ENCODE measurements around the gene PMPCA.
"Not testable (repeated sequence)": the region's sequence is repeated elsewhere in the genome, so short reads cannot be mapped to it uniquely, and the experiment has no call there.

The PMPCA gene

GRCh38 chr9:136418182-136419091, 8.0 kb downstream of the PMPCA start:
- FAIRE-seq: no peak

DNA sequence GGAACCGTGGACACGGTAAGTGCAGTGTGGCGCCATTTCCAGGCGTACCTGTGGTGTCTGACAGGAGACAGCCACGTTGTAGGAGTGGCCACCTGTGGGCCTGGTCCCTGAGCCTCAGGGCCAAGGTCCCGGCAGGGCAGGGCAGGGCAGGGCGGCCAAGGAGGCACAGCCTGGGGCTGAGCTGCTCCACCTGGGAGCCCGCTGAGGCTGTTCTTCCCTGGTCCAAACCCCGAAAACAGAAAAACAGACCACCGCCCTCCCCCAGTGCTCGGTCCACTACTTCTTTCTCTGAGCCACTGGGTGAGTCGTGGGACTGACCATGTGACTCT, 8.6 kb downstream of the PMPCA start:
- no peak for FAIRE-seq

GRCh38 chr9:136421791-136422190, 11.3 kb downstream of the PMPCA start:
- no peak for FAIRE-seq

DNA sequence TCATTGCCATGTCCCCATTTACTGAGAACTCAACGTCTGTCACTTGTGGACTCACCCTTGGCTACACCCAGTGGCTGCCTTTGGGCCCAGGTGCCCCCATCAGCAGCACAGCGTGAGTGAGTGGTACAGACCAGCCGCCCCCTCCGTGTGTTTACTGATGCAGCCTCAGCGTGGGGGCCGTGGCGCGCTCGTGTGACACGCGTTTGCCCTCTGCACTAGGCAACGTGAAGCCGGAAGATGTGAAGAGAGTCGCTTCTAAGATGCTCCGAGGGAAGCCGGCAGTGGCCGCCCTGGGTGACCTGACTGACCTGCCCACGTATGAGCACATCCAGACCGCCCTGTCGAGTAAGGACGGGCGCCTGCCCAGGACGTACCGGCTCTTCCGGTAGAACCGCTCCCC, 12.4 kb downstream of the PMPCA start:
- FAIRE-seq: no peak

DNA sequence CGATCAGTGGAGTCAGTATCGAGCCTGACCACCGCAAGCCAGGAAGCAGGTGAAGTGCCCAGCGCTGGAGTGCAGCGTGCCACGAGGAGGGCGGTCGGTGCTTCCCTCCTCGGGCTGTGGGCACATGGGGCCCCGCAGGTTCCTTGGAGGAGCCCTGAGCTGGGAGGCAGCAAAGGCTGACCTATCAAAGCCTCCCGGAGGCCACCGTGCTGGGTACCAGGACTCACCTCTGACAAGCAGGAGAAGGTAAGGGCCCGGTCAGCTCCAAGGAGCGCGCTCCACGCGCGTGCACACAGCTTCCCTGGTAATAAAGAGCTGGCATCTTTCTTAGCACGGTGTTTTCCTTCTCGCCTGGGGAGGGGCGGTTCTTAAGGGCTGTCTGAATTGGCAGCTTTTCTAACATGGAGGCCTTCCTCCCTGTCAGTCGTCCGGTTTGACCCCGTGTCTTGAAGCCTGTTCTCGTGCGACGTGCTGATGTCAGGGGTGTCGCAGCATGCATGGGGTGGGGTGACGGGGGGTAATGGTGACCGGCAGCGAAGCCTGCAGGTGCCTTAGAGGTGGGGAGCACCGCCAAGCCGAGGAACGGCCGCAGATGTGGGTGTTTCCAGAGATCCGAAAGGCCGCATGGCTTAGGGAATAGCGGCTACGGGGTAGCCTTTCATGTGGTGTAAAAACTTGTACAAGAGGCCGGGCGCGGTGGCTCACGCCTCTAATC, 13.1 kb downstream of the PMPCA start:
- FAIRE-seq: no peak

- no peak for FAIRE-seq
Measured at GRCh38 chr9:136424750-136425362, 14.4 kb downstream of the PMPCA start.

DNA sequence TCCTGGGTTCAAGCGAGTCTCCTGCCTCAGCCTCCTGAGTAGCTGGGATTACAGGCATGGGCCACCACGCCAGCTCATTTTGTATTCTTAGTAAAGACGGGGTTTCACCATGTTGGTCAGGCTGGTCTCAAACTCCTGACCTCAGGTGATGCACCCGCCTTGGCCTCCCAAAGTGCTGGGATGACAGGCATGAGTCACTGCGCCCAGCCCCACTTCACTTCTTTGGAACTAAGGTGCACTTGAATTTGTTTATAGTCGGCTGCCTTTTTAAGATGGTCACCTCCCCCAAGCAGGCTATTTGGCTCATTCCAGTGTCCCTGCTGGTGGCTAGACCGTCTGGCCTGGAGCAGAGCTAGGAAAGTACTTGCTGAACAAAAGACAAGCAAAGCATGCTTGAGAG, 14.9 kb downstream of the PMPCA start:
- not testable (repeated sequence) for FAIRE-seq

- FAIRE-seq: no peak
Measured at GRCh38 chr9:136426787-136427186, 16.3 kb downstream of the PMPCA start.

GRCh38 chr9:136429075-136429628, 18.7 kb downstream of the PMPCA start:
- no peak for FAIRE-seq

DNA sequence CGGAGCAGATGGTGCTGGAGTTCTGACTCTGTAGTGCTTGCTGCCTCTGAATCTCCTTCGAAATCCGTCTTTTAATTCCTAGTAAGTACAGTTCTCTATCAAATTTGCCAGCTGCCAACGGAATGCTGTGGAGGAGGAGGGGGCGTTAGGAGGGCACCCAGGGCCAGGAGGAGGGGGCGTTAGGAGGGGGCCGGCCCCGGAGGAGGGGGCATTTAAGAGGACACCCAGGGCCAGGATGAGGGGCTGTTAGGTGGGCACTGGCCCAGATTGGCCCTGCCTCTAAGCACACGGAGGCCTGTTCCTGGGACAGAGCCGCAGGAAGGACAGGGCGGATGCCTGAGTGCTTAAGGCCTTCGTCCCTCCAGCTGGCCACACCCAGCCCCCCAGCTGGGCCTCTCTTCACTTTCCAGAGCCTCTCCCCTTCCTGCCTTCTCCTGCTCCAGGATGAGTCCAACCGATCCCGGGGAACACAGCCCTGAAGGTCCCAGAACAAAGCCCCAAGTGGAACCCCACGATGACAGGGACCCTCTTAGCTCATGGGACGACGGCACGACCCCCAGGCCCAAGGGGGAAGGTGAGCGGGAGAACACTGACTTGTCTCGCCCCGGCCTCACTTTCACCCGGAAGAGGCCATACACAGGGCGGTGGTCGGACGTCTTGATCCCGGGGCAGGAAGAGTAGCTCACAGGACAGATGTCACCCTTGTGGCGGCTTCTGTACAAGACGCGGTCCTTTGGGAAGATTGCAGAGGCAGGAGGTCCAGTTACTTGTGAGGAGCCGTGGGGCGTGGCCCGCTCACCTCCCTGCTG, 19.4 kb downstream of the PMPCA start:
- no peak for FAIRE-seq

DNA sequence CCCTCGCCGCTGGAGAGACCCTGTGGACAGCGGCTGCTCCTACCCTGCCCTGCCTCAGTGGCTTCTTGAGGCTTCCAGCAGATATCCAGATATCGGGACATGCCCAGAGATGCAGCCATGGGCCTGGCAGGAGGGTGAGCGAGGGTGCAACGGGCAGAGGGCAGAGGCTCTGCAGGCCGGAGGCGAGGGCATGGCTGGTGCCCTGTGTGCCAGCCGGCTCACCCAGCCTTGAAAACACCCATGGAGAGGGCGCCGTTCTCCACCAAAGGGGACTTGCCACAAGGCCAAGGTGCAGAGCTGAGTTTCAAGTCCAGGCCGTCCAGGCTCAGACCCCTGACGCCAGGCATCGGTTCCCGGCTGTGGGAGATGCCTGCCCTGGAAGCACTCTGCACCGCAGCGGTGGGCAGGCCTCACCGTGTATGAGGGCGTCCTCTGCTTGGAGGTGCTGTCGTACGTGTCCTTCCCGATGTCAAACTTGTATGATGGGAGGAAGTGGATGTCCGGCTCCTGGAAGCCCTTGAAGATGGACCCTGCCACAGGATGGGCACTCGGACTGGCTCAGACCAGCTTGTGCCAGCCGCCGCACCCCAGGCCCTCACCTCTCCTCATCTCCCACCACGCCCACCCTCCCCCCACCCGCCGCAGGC, 20.3 kb downstream of the PMPCA start:
- no peak for FAIRE-seq

GRCh38 chr9:136431782-136432350, 21.4 kb downstream of the PMPCA start:
- no peak for FAIRE-seq

DNA sequence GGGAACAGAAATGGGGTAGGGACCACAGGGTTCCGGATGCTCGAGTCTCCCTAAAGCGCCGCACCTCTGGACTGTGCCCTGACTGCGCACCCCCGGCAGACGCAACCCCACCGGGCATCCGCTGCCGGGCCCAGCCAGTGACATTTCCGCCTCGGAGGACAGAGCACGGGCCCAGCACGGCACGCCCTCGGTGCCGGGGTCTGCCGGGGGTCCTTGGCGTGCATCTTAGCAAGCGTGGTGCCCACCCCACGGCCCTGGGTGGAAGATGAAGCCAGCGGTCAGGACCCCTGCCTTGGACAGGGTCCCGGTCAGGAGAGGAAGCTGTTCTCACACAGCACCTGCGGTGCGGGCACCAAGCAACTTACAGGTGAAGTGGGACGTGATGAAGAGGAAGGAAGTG, 22.1 kb downstream of the PMPCA start:
- no peak for FAIRE-seq

GRCh38 chr9:136433043-136433715, 22.7 kb downstream of the PMPCA start:
- FAIRE-seq: no peak

DNA sequence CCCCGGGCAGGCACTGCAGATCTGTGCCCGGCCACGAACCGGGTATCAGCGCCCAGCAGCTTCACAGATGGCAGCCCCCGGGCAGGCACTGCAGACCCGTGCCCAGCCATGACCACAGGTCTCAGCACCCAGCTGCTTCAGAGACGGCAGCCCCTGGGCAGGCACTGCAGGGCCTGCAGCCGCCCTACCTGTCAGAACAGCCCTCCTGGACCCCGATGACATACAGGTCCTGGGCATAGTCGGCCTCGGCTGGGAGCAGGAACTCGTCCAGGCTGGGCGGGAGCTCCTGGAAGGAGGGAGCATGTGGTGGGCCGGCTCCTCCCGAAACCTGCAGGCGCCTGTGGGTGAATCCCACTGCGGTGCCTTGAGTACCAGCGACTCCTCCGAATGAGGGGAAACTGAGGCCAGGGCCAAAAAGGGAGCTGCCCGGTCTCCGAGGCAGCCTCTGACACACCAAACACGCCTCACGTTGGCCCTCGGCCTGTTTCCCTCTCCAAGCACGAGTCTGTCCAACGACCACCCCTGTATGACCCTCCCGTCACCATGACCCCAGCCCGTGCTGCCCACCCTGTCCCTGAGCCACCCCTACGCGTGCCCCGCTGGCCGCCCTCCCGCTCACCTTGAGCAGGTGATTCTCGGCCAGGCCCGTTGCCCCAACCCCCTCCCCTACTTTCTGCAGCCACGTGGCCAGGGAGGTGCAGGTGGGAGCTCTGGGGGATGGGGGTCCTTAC, 23.6 kb downstream of the PMPCA start:
- FAIRE-seq: no peak

- FAIRE-seq: no peak
Measured at GRCh38 chr9:136434580-136435169, 24.2 kb downstream of the PMPCA start.

DNA sequence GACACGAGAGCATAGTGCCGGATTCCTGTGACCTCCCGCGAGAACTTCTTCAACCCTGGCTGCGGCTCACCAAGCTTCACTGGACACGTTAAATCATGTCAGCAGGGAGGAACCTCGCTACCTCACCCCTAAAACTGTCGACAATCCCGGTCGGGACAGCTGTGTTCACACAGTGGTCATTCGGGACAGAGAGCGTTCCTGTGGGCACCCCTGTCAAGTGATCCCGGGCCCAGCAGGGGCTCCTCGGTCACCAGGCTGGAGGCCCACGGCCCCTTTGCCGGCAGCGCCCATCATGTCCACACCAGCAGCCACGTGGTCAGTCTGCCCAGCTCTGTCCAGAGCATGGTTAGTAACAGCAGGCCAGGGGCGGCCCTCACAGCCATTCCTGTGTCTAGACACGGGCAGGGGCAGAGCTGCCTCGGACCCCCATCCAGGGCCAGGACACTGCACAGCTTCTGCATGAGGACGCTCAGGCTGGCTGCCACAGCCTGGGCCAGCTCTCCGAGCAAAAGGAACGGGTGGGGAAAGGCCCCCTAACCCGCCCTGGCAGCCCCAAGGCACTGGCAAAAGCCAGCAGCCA, 25.7 kb downstream of the PMPCA start:
- FAIRE-seq: no peak

DNA sequence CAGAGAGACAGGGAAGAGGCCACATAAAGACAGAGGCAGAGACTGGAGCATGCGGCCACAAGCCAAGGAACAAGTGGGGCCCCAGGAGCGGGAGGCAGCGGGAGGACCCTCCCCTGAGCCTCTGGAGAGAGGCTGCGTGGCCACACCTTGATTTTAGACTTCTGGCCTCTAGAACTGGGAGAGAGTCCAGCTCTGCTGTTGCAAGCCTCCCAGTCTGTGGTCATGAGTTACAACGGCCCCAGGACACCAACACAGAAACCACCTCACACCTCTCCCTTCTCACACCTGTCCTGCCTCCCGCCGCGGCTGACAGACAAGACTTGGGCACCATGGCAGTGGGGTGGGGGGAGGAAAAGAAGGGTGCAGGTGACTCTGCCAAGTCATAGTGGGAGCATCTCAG, 27.0 kb downstream of the PMPCA start:
- no peak for FAIRE-seq

GRCh38 chr9:136437839-136438547, 27.5 kb downstream of the PMPCA start:
- FAIRE-seq: no peak

All from TTC549 (cell line).